Vagina (tissue), 2 donors: ENCODE measurements around the gene MEX3C.

Source experiments
- POLR2AphosphoS5 ChIP-seq, 2 donors: sonication (generic); formaldehyde crosslinking; IDR thresholded peaks; one replicate each; pipeline ENCODE4 v1.9.0; 2017; ENCODE audit warnings: antibody characterized with exemption in 2 of 2, mild to moderate bottlenecking in 2 of 2, low read depth in 1 of 2; ENCODE audit not compliant: insufficient read depth in 1 of 2
- TF ChIP-seq, protein P1 (sequence below), 3 experiments: fragments of 450-650 bp in 2 of 3; fragments of 200-600 bp in 1 of 3; sonication (generic) in 1 of 3; IDR thresholded peaks; one replicate each; pipeline ENCODE4 v1.5.1; 2017 to 2019; ENCODE audit warnings: antibody characterized with exemption in 3 of 3, mild to moderate bottlenecking in 2 of 3, moderate library complexity in 2 of 3

- TF ChIP-seq, protein P1, sequence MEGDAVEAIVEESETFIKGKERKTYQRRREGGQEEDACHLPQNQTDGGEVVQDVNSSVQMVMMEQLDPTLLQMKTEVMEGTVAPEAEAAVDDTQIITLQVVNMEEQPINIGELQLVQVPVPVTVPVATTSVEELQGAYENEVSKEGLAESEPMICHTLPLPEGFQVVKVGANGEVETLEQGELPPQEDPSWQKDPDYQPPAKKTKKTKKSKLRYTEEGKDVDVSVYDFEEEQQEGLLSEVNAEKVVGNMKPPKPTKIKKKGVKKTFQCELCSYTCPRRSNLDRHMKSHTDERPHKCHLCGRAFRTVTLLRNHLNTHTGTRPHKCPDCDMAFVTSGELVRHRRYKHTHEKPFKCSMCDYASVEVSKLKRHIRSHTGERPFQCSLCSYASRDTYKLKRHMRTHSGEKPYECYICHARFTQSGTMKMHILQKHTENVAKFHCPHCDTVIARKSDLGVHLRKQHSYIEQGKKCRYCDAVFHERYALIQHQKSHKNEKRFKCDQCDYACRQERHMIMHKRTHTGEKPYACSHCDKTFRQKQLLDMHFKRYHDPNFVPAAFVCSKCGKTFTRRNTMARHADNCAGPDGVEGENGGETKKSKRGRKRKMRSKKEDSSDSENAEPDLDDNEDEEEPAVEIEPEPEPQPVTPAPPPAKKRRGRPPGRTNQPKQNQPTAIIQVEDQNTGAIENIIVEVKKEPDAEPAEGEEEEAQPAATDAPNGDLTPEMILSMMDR (IDR thresholded peaks at IDR 0.05) = no peak
- TF ChIP-seq POLR2AphosphoS5 (IDR thresholded peaks at IDR 0.05; ENCODE audit: insufficient read depth in 1 of 2, low read depth in 1 of 2) = no peak
Measured at GRCh38 chr18:51154431-51155063, 42.9 kb downstream of the MEX3C start.
